Measurements from ENCODE around the gene ITFG1. TPM values are rescaled to one million over a fixed set of nuclear protein-coding genes. Genes with fewer than 3 reads are reported as not detected.

The ITFG1 gene
- total and polyA plus RNA-seq, 2 of the 8 experiments (the other 6 are each of a cell fraction or from before 2014, with no cell fraction given), result 13.8 to 22.2 TPM

- TF ChIP-seq USF2 (IDR thresholded peaks at IDR 0.05; ENCODE audit: low read length) (no peak), SAP30 (IDR thresholded peaks at IDR 0.05; ENCODE audit: insufficient read depth, insufficient replicate concordance, low read length) (no peak), CHD1 (IDR thresholded peaks at IDR 0.05; ENCODE audit: low read depth, low read length) (no peak)
Observed at GRCh38 chr16:47377154-47377553, 83.7 kb downstream of the ITFG1 start (continued).

Data from H1 (cell line).